HG02884 (cell line): ENCODE results near the gene EPHX1.
"Not testable (repeated sequence)": the region's sequence is repeated elsewhere in the genome, so short reads cannot be mapped to it uniquely, and the experiment has no call there.

ENCODE experiments used
- ATAC-seq: cut with Tn5 transposase; IDR thresholded peaks from one replicate; pipeline ENCODE4 v1.9.1; 2021; ENCODE audit warnings: mild to moderate bottlenecking, moderate library complexity; ENCODE audit not compliant: unreplicated experiment

EPHX1 gene

DNA sequence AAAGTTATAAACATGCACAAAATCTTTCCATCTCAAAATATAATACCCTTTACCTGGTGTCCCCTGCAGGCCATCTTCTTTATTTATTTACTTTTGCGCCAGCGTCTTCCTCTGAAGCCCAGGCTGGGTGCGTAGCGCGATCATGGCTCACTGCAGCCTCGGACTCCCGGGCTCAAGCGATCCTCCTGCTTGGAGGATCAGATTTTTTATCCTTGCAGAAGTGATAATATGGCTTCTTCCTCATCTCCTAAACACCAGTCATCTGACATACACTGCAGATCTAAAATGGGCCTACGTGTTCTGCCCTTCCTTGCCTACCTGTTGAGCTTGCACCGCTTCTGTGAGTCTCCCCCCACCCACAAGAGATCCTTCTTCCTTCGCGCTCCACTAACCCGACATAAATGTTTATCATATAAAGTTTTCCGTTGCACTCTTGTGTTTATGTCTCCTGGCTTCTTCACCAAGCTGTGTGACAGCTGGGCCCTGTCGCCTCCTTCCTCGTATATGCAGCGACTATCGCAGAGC is 32.8 kb upstream of the EPHX1 start:
- peak; percentile 12 for ATAC-seq

DNA sequence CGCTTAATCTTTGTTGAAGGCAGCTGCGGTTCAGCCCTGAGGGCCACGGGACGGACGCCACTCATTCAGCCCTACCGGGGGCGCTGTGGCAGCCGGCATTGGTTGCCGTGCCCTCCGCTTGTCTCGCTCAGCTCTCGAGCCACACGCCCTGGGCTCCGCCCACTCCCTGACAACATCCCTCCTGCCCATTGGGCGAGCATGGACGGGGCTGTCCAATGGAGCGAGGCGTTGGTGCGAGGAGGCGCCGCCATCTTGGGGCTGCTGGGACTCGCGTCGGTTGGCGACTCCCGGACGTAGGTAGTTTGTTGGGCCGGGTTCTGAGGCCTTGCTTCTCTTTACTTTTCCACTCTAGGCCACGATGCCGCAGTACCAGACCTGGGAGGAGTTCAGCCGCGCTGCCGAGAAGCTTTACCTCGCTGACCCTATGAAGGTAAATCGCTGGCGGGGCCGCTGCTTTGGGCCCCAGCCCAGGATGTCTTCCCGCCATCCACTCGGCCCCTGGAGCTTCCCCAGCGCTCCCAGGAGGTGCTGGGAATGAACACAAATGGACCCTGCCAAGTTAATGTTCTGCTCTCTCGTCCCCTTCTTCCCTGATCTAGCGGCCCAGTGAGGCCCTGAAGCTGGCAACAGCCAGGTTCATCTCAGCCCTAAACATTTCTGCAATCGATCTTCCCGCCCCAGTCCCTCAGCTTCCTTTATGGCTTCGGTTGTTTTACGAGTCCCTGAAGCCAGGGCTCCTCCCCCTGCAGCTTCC is 32.2 kb upstream of the EPHX1 start, which contains the start of gene SRP9:
Gene SRP9, plus strand, starts transcription at position 244 of the 754 bp plus-strand sequence. Its CDS starts 115 bp downstream, at position 359.
- peak; percentile 98 for ATAC-seq

DNA sequence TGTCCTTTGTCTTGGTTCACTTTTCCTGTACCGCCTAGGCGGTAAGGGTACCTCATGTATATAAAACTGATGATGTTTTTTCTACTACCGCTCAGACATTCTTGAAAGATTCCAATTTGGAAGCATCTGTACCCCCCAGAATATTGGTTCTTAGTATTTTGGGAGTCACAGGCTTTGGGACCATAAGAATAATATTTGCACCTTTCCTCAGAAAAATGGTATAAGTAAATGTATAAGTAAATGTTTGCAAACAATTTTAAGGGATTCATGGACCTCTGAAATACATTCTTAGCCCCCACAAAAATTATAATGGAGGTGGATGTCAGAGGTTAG is 31.6 kb upstream of the EPHX1 start:
- no peak for ATAC-seq

DNA sequence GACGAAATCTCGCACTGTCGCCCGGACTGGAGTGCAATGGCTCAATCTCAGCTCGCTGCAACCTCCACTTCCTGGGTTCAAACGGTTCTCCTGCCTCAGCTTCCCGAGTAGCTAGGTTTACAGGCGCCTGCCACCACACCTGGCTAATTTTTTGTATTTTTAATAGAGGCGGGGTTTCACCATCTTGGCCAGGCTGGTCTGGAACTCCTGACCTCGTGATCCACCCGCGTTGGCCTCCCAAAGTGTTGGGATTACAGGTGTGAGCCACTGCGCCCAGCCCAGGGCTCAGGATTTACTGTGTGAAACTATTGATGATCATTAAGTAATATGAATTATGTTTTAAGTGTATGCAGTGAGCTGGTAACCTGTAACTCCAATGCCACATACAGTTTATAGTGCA is 30.8 kb upstream of the EPHX1 start:
- ATAC-seq, result not testable (repeated sequence)

- ATAC-seq, result no peak
Measured at GRCh38 chr1:225780134-225780533, 29.8 kb upstream of the EPHX1 start.

DNA sequence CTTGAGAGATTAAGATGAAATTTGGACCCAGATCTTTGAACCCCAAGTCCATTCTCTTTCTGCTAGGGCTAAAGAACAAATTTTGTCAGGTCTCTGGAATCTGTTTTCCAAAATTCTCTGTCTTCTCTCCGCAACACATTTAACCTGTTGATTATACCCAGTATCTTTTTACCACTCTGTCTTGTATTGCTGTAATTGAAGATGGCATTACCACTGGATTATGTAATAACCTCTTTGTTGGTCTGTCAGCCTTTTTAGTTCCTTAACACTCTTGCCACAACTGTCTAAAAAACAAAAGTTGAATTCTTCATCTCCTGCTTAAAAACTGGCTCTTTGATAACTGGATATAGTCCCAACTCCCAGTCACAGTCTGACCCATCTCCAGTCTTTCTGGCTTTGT is 29.3 kb upstream of the EPHX1 start:
- no peak for ATAC-seq

- not testable (repeated sequence) for ATAC-seq
Measured at GRCh38 chr1:225789142-225789541, 20.8 kb upstream of the EPHX1 start.

- ATAC-seq, result no peak
Measured at GRCh38 chr1:225794954-225795353, 15.0 kb upstream of the EPHX1 start.

DNA sequence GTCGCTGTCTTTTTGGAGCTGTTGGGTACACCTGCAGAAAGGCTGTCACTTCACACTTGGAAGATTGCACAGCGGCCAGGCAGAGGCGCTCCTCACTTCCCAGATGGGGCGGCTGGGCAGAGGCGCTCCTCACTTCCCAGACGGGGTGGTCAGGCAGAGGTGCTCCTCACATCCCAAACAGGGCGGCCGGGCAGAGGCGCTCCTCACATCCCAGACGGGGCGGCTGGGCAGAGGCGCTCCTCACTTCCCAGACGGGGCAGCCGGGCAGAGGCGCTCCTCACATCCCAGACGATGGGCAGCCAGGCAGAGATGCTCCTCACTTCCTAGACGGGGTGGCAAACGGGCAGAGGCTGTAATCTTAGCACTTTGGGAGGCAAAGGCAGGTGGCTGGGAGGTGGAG is 13.8 kb upstream of the EPHX1 start:
- ATAC-seq, result not testable (repeated sequence)

- not testable (repeated sequence) for ATAC-seq
Measured at GRCh38 chr1:225801146-225801545, 8.8 kb upstream of the EPHX1 start.

DNA sequence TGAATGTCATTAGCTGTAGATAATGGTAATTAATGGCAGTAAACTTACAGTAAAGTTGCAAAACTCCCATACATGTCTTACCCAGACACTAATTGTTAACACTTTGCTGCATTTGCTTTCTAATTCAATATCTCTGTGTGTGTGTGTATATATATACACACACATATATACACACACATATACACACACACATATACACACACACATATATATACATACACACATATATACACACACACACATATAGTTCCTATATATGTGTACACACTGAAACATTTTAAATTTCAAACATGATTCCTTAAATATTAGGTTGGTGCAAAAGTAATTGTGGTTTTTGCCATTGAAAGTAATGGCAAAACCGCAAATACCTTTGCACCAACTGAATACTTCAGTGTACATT is 3.7 kb upstream of the EPHX1 start:
- no peak for ATAC-seq

DNA sequence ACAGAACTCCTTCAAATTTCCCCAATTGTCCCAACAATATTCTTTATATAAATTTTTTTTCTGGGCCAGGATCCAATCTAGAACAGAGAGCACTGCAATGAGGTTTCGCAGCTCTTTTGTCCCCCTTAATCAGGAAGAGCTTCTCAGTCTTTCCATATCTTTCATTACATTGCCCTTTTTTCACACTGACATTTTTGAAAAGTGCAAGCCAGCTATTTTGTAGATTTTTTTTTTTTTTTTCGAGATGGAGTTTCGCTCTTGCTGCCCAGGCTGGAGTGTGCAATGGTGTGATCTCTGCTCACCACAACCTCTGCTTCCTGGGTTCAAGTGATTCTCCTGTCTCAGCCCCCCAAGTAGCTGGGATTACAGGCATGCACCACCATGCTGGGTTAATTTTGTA is 3.2 kb upstream of the EPHX1 start:
- not testable (repeated sequence) for ATAC-seq

DNA sequence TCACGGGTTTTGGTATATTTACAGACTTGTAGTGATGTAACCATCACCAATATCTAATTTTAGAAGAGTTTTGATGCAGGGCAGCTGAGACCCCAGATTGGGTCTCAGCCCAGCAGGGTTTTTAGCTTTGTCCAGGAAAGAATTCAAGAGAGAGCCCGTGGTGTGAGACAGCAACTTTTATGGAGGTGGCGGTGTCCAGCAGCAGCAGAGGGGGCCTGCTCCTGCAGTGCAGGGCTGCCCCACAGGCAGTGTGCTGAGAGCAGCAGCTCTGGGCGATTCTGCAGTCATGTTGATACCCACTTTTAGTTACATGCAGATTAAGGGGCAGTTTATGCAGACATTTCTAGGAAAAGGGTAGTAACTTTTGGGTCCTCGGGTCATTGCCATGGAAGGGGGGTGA is 1.8 kb upstream of the EPHX1 start:
- no peak for ATAC-seq

DNA sequence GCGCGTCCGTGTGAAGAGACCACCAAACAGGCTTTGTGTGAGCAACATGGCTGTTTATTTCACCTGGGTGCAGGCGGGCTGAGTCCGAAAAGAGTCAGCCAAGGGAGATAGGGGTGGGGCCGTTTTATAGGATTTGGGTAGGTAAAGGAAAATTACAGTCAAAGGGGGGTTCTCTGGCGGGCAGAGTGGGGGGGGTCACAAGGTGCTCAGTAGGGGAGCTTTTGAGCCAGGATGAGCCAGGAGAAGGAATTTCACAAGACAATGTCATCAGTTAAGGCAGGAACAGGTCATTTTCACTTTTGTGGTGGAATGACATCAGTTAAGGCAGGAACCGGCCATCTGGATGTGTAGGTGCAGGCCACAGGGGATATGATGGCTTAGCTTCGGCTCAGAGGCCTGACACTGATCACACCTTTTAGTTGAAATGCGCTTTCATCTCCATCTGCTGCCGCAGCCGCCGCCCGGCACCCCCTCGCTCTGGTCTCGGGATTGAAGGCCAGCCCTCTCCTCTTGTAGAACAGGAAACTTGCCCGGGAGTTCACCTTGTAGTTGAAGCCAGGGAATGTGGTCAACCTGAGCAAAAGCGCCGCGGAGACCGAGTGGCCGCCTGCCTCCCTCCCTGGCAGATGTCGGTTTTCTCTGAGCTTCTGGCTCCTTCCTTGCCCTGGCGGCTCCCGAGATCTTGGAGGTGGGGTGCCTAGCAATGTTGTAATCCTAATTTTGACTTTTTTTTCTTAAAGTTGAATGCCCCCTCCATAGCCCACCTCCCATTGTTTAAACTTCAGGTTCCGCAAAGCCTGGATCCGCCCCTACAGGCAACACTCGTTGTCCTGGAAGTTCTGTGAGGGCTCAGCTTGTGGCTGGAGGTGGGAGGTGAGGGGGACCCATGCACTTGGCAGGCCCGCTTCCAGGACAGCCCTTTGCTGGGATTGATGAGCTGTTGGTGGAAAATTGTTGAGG is 935 bp downstream of the EPHX1 start:
- not testable (repeated sequence) for ATAC-seq

- ATAC-seq, result no peak
Measured at GRCh38 chr1:225811622-225812487, 1.9 kb downstream of the EPHX1 start.

DNA sequence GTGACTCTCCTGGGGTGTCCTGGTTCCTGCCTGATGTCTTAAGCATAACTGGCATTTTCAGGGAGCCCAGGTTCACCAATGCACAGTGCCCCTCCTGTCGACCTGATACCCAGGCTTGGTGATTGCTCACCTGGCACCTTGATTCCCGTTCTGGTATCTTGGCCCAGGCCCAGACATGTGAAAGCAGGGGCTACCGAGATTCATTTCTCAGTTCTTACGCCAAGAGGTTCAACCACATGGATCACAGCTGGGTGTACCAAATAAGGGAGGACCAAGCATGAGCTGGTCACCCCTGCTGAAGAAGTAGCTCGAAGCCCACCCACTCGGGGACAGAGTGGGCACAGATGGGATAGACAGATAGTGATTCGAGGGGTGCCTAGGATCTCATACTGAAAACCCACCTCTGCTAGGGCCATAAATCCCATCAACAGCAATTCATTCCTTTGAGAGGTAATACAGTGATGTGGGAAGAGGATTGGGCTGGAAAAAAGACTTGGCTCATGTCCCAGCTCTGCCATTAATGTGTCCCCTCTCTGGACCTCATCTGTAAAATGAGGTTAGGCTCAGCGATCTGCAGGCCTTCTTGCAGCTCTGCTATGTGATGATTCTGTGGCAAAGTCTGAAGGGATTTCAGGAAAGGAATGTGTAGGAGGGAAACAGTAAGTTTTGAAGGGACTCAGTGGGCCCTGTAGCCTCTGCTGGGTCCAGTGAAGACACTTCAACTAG is 2.7 kb downstream of the EPHX1 start:
- no peak for ATAC-seq

- no peak for ATAC-seq
Measured at GRCh38 chr1:225813214-225813964, 3.5 kb downstream of the EPHX1 start.

GRCh38 chr1:225814381-225814780 is 4.5 kb downstream of the EPHX1 start:
- ATAC-seq, result no peak

DNA sequence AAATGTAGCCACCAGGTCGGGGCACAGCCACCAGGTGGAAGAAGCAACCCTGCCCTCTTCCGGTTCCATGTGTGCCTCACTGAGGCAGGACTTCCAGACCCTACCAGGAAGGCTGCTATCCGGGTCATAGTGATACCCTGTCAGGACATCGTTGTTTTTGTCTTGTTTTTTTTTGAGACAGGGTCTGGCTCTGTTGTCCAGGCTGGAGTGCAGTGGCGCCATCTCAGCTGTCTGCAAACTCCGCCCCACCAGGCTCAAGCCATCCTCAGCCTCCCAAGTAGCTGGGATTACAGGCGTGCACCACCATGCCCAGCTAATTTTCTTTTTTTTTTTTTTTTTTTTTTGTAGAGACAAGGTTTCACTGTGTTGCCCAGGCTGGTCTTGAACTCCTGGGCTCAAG is 5.2 kb downstream of the EPHX1 start:
- not testable (repeated sequence) for ATAC-seq
